ENCODE data around the gene ZNF446.
A peak's percentile ranks its signal among the peaks of the same experiment; 100 is the strongest.
"Not testable (repeated sequence)": the region's sequence is repeated elsewhere in the genome, so short reads cannot be mapped to it uniquely, and the experiment has no call there.

GRCh38 chr19:58484349-58484748 is 8.2 kb downstream of the ZNF446 start:
- peak; percentile 29 for TF ChIP-seq CTCF (IDR thresholded peaks at IDR 0.05; ENCODE audit: borderline replicate concordance, extremely low read depth, low read length, poor library complexity, severe bottlenecking)
- TF ChIP-seq EZH2 (IDR thresholded peaks at IDR 0.05; ENCODE audit: borderline replicate concordance, low read depth, low read length, severe bottlenecking), result not testable (repeated sequence)

All from DND-41 (cell line).